Right renal cortex interstitium (tissue), 3 donors: Measurements from ENCODE around the gene THBD. TPM values are rescaled to one million over a fixed set of nuclear protein-coding genes. Genes with fewer than 3 reads are reported as not detected.

Source experiments
- DNase-seq, 3 donors: peaks; one replicate each; pipeline ENCODE4 v3.0.0-alpha.2; 2013; ENCODE audit warnings: low read depth in 3 of 3, low spot score in 2 of 3
- polyA plus RNA-seq, 3 donors: library from polyadenylated mRNA; unstranded; fragments of 120-200 nt; gene quantifications; one replicate each; pipeline ENCODE4 v1.2.1, GENCODE V29; 2013; ENCODE audit not compliant: insufficient read length in 3 of 3

The THBD gene
- polyA plus RNA-seq, 3 donors: 4.3 to 5.3 (median 5.2) TPM

DNA sequence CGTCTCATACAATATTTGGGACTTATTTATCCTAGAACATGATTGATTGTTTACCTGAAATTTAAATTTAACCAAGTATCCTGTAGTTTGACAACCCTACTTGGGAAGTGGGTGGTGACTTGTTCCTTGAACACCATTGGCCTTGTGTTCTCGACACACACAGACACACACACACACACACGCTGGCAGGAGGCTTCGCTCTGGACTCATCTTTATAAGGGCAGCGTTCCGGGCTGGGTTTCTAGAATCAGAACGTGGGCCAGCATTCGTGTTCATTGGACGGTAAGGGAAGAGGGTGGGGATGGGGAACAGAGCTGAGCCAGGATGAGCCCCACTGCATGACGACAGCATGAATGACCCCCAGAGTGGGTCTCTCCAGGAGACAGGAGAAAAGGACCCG is 30.5 kb downstream of the THBD start:
- no peak for DNase-seq

DNA sequence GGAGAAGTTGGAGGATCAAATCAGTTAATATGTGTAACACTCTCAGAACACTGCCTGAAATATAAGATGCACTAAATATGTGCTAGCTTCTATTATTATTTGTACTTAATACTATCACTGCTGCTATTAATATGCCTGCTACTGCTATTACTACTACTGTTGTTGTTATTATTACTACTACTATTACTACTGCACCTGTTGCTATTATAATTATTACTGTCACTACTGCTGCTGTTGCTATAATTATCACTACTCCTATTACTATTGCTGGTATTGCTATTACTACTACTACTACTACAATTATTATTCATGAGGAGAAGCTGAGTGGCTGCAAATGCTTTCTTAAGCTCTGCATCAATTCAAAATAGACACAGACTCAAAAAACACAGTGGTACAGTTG is 31.0 kb downstream of the THBD start:
- DNase-seq: no peak

DNA sequence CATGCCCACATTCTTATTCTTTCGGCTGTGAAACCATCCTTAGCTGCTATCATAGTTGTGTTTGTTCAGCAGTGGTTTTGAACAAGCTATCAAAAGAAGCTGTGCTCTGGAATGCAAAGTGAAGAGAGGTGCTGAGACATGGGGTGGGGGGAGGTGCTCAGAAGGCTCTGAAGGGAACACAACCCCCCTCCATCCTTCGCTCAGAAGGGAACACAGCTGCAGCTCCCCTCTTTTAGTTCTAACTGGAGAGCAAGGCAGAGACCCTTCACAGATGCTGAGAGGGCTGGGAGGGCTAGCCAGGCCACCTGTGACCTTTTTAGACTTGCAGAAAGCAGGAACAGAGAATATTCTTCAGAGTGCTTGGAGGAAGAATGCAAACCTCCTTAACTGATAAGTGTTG is 32.0 kb downstream of the THBD start:
- no peak for DNase-seq

- no peak for DNase-seq
Observed at GRCh38 chr20:23013429-23013828, 36.0 kb downstream of the THBD start.

GRCh38 chr20:23011008-23011721 is 38.3 kb downstream of the THBD start:
- DNase-seq: no peak

DNA sequence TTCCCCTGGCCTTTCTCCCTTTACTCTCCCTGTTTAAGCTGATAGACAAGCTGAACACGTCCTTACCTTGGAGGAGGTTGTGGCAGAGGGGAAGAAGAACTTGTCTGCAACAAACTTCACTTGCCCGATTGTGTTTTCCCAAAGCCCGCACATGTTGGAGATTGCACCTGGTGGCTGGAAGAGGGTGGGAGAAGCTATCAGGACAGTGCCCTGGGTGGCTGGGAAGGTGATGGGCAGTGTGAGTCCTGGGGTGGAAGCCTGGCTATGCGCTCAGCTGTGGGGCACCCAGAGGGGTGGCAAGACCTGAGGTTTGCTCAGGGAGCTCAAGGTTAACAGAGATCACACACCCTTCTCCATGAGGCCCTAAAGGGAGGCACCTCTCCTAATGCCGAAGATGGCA is 39.4 kb downstream of the THBD start:
- DNase-seq: no peak

DNA sequence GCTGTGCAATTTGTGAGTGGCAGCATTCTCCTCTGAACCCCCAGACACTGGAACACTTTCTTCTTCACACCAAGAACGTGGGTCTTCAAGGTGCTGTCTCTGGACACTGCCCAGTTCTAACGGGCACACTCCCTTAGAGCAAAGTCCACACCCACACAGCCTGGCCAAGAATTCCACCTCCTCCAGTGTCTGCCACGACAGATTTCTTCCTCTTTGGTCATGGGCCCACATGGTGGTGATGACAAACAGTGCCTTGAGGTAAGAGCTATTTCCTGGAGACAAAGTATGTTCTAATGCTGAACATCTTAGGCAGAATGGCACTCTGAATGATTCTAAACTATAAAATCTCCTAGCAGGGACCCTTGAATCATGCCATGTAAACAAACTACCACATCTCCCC is 39.8 kb downstream of the THBD start:
- no peak for DNase-seq

DNA sequence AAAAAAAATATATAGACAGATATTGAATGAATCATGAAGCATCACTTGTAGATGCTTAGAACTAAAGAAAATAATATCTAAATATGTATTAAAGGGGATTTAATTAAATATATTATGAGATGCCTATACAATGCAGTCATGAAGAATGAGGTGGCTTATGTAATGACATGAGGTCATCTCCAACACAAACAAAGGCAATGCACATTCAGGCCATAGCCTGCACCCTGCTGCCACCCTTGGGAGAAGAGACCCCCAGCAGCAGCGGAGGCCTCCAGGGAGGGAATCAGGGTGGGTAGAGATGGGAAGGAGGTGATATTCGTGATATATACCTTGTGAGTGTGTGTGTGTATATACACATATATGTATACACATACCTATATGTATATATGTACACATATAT is 40.8 kb downstream of the THBD start:
- no peak for DNase-seq

DNA sequence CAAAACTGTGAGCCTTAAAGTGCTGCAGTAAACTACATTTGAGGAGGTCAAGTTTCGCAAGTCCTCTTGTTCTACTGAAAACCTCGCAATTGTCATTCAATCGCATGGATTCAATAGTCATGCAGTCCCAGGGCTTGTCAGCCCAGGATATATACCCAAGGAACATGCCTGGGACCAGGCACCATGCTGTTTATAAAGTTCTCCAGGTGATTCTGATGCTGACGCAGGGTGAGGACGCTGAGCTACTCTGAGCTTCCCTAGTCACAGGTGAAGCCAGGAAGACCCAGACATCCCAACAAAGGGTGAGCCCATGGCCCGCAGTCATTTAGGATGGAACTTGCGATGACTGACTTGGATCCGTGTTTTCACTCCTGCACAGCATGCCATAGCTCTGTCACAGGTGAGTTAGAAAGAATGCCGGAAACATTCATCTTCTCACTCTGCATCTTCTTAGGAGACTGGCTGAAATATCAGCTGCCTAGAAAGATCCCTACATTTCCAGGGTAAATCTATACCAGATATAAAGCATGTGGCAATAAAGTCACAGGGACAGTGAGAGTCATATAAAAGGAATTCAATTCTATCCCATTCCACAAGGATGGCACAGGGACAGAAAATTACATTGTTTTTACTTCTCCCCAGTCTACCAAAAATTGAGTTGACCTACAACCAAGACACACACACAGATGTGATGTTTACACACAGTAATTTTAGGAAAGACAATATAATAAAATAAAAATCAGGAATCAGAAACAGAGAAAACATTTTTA is 41.4 kb downstream of the THBD start:
- DNase-seq: no peak

GRCh38 chr20:23007462-23007861 is 42.0 kb downstream of the THBD start:
- DNase-seq: no peak

- no peak for DNase-seq
Observed at GRCh38 chr20:23005776-23006175, 43.7 kb downstream of the THBD start.

DNA sequence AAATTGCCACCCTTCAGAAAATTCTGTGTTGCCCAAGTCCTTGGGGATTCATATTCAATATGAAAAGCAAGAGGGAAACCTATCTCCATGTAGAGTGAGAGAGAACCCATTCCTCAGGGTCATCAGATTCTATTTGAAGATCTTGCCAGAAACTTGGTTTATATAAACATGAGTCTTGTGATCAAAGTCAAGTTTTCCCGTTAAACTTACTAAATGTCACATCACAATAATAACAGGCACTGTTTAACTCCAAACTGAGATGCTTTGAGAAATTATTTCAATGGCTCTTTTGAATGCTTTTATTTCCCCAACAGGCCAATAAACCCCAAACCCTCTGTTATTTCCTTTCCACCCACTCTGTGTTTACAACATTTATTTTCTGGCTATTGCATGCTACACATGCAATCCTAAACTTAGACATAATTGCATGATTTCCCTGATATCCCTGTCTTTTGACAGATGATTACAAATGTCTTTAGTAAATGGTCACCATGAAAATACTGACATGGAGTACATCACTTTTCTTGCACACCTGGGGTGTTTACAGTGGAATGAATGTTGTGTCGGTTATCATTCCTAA is 45.5 kb downstream of the THBD start:
- no peak for DNase-seq

DNA sequence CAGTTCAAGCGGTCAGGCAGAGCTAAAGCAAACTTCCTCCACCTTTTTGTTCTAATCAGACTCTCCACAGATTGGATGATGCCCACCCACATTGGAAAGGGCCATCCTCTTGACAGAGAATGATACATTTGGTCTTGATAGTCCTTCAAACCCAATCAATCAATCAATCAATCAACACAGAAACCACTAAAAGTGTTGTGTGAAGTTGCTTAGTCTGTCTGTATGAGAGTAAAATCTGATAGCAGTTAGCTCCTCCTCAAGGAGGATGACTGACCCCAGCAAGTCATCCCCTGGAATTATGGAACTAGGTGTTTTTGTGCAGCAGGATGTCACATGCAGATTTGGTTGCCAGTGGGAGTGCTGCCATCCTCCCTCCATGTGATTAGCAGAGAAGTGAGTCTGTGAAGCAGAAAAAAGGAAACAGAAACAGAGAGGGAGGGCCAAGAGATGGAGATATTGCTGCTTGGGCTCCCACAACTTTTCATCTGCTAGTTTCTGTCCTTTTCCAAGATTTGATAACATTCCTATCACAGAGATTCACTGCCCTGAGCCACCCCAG is 46.3 kb downstream of the THBD start:
- DNase-seq: no peak

- DNase-seq: no peak
Observed at GRCh38 chr20:23002276-23002675, 47.2 kb downstream of the THBD start.

DNA sequence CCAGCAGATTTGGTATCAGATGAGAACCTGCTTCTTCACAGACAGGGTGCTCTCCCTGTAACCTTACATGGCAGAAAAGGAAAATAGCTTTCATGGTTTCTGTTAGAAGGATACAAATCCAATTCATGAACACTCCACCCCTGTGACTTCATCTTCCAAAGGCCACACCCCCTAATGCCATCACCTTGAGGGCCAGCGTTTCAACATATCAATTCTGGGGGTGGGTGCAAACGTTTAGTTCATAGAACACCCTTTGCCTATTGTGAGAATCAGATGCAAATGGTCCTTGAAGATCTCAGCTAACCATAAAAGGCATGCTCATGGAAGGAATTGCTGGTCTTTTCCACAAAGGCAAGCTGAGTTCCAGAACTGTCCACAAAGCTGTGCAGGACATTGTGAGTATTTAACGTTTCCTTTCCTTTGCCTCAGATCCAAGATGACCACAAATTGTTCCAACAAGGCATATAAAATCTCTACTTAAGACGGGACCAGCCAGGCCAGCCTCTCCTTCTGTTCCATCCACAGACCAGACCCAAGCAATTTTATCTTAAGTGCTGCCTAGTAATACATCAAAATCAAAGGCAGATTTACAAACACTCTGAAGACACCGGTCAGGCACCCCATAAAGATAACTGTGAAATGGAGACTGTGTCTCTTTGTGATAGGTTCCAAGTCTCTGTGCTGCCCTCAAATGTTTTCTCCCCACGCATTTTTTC is 49.1 kb downstream of the THBD start:
- DNase-seq: no peak

GRCh38 chr20:22999756-23000155 is 49.7 kb downstream of the THBD start:
- DNase-seq: no peak

- no peak for DNase-seq
Observed at GRCh38 chr20:22998476-22998875, 51.0 kb downstream of the THBD start.

DNA sequence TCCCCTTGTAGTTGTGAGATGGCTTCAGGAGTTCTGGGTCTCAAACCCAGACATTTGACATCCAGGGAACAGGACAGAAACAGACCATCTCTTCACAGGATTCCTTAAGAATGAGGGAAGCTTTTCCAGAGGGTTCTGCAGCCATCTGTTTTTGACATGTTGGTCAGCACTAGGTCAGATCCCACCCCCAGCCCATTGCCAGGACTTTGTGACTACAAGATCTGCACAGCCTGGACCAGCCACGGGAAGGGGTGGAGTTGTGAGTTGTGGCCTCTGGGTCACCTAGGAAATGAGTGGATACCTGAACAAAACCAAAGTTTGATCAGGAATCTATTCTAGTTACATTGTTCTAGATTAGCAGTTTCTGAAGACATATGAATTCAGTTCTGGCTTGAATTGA is 53.5 kb downstream of the THBD start:
- no peak for DNase-seq
